Measurements from ENCODE around the gene SLC66A2. TPM values are rescaled to one million over a fixed set of nuclear protein-coding genes. Genes with fewer than 3 reads are reported as not detected.

Gene SLC66A2
- total RNA-seq, 1 donor from 2014 or later, result 34.4 TPM

- no peak for TF ChIP-seq CTCF (IDR thresholded peaks at IDR 0.05; ENCODE audit: unreplicated experiment)
- DNase-seq (ENCODE audit: low spot score in 2 of 2, unreplicated experiment in 2 of 2), result no peak
- Mint-ChIP-seq H3K27ac (no peak overlapping the region), H3K9me3 (no peaks in the 10 kb centered on the region), H3K27me3 (ENCODE audit: low read depth) (no peaks in the 10 kb centered on the region), H3K36me3 (peaks cover 43% of the 10 kb centered on the region), H3K4me3 (no peak overlapping the region), H3K4me1 (no peaks in the 10 kb centered on the region)
Measured at GRCh38 chr18:79974025-79974654, 22.7 kb upstream of the SLC66A2 start.

GRCh38 chr18:79973517-79973916 lies 22.1 kb upstream of the SLC66A2 start:
- H3K36me3 Mint-ChIP-seq, result peaks cover 42% of the 10 kb centered on the region
- no peaks in the 10 kb centered on the region for H3K27me3 Mint-ChIP-seq (ENCODE audit: low read depth)
- TF ChIP-seq CTCF (IDR thresholded peaks at IDR 0.05; ENCODE audit: unreplicated experiment), result no peak
- DNase-seq (ENCODE audit: low spot score in 2 of 2, unreplicated experiment in 2 of 2), result no peak
- no peak overlapping the region for H3K27ac Mint-ChIP-seq
- H3K4me3 Mint-ChIP-seq, result no peak overlapping the region
- no peaks in the 10 kb centered on the region for H3K9me3 Mint-ChIP-seq
- H3K4me1 Mint-ChIP-seq, result no peaks in the 10 kb centered on the region

- no peak for TF ChIP-seq CTCF (IDR thresholded peaks at IDR 0.05; ENCODE audit: unreplicated experiment)
- Mint-ChIP-seq H3K9me3 (no peaks in the 10 kb centered on the region), H3K27ac (no peak overlapping the region), H3K4me1 (no peaks in the 10 kb centered on the region), H3K36me3 (peaks cover 42% of the 10 kb centered on the region), H3K4me3 (no peak overlapping the region), H3K27me3 (ENCODE audit: low read depth) (no peaks in the 10 kb centered on the region)
- no peak for DNase-seq (ENCODE audit: low spot score in 2 of 2, unreplicated experiment in 2 of 2)
Measured at GRCh38 chr18:79972720-79973119, 21.3 kb upstream of the SLC66A2 start.

- Mint-ChIP-seq H3K27ac (no peak overlapping the region), H3K36me3 (peaks cover 48% of the 10 kb centered on the region), H3K4me1 (no peaks in the 10 kb centered on the region)
Measured at GRCh38 chr18:79971986-79972385, 20.5 kb upstream of the SLC66A2 start.

GRCh38 chr18:79971211-79971952 lies 19.9 kb upstream of the SLC66A2 start:
- Mint-ChIP-seq H3K27ac (no peak overlapping the region), H3K9me3 (no peaks in the 10 kb centered on the region), H3K36me3 (peaks cover 48% of the 10 kb centered on the region), H3K4me1 (no peaks in the 10 kb centered on the region), H3K4me3 (no peak overlapping the region), H3K27me3 (ENCODE audit: low read depth) (no peaks in the 10 kb centered on the region)
- TF ChIP-seq CTCF (IDR thresholded peaks at IDR 0.05; ENCODE audit: unreplicated experiment), result no peak
- DNase-seq (ENCODE audit: low spot score in 2 of 2, unreplicated experiment in 2 of 2), result no peak

More at GRCh38 chr18:79971986-79972385, 20.5 kb upstream of the SLC66A2 start:
- Mint-ChIP-seq H3K4me3 (no peak overlapping the region), H3K9me3 (no peaks in the 10 kb centered on the region), H3K27me3 (ENCODE audit: low read depth) (no peaks in the 10 kb centered on the region)
- DNase-seq (ENCODE audit: low spot score in 2 of 2, unreplicated experiment in 2 of 2), result no peak
- no peak for TF ChIP-seq CTCF (IDR thresholded peaks at IDR 0.05; ENCODE audit: unreplicated experiment)

Measured in mesothelial cell of epicardium (in vitro differentiated cells).